Gastroesophageal sphincter (tissue), 4 donors: ENCODE results near the gene KRT83. TPM values are rescaled to one million over a fixed set of nuclear protein-coding genes. Genes with fewer than 3 reads are reported as not detected.

Experiments used
- ATAC-seq: fragments of 150-250 bp; one replicate; pipeline ENCODE4 v1.9.1; 2016; ENCODE audit warnings: mild to moderate bottlenecking, moderate library complexity
- H3K27ac ChIP-seq, 4 donors: fragments of 200-600 bp; sonication (generic) in 3 of 4; 1 replicate in 3 of 4; 2 replicates in 1 of 4; pipeline ENCODE4 v1.5.1; 2016 to 2019
- H3K27me3 ChIP-seq: fragments of 200-600 bp; sonication (generic); one replicate; pipeline ENCODE4 v1.5.1; 2019
- H3K36me3 ChIP-seq, 2 donors: fragments of 200-600 bp; sonication (generic); one replicate each; pipeline ENCODE4 v1.5.1; 2019; ENCODE audit warnings: control low read depth in 1 of 2
- H3K4me1 ChIP-seq, 3 donors: fragments of 200-600 bp; sonication (generic); 1 replicate in 2 of 3; 2 replicates in 1 of 3; pipeline ENCODE4 v1.5.1; 2016 to 2019; ENCODE audit warnings: control low read depth in 2 of 3
- H3K4me3 ChIP-seq, 2 donors: fragments of 200-600 bp; sonication (generic); one replicate each; pipeline ENCODE4 v1.5.1; 2019; ENCODE audit warnings: mild to moderate bottlenecking in 1 of 2, moderate library complexity in 1 of 2
- H3K9me3 ChIP-seq, 3 donors: fragments of 200-600 bp; sonication (generic); one replicate each; pipeline ENCODE4 v1.5.1; 2017 to 2019; ENCODE audit warnings: control low read depth in 2 of 3
- CTCF ChIP-seq, 4 experiments: fragments of 200-600 bp in 2 of 4; fragments of 450-650 bp in 2 of 4; sonication (generic) in 1 of 4; IDR thresholded peaks; one replicate each; pipeline ENCODE4 v1.5.1; 2017 to 2019; ENCODE audit warnings: antibody characterized with exemption in 4 of 4, mild to moderate bottlenecking in 2 of 4, moderate library complexity in 2 of 4
- EP300 ChIP-seq: sonication (generic); formaldehyde crosslinking; IDR thresholded peaks from one replicate; pipeline ENCODE4 v1.6.1; 2017; ENCODE audit warnings: antibody characterized with exemption, mild to moderate bottlenecking
- POLR2A ChIP-seq, 2 donors: fragments of 450-650 bp; IDR thresholded peaks; one replicate each; pipeline ENCODE4 v1.6.1; 2017; ENCODE audit warnings: antibody characterized with exemption in 2 of 2, mild to moderate bottlenecking in 2 of 2, moderate library complexity in 1 of 2
- POLR2AphosphoS5 ChIP-seq: sonication (generic); formaldehyde crosslinking; IDR thresholded peaks from one replicate; pipeline ENCODE4 v1.6.1; 2017; ENCODE audit warnings: antibody characterized with exemption
- WGBS, 2 donors: methylation state at CpG; one replicate each; pipeline ENCODE4 v1.1.5; 2018; ENCODE audit warnings: low coverage in 1 of 2; 5-methylcytosine and 5-hydroxymethylcytosine counted together
- total RNA-seq, 4 donors: library from RNA; depleted of rRNA; stranded (reverse); fragments of >200 nt; gene quantifications; one replicate each; pipeline ENCODE4 v1.1.0, GENCODE V29; 2016

The KRT83 gene
- total RNA-seq, 4 donors from 2014 or later = not detected

- Histone ChIP-seq H3K27me3 (peaks cover 6% of the 10 kb centered on the region), H3K36me3 (no peaks in the 10 kb centered on the region), H3K9me3 (no peaks in the 10 kb centered on the region), H3K27ac (no peak overlapping the region), H3K4me1 (no peaks in the 10 kb centered on the region), H3K4me3 (no peak overlapping the region)
- TF ChIP-seq POLR2AphosphoS5 (no peak), CTCF (IDR thresholded peaks at IDR 0.05) (no peak), POLR2A (IDR thresholded peaks at IDR 0.05) (no peak), EP300 (no peak)
- WGBS, 2 donors = 73 to 78% methylated on average over 3 of the region's 10 CpGs
- ATAC-seq = no peak
Measured at GRCh38 chr12:52327830-52328500, 6.8 kb upstream of the KRT83 start.

- peak; percentile 90 for ATAC-seq
- Histone ChIP-seq H3K4me1 (no peaks in the 10 kb centered on the region), H3K27ac (no peak overlapping the region), H3K4me3 (no peak overlapping the region), H3K36me3 (no peaks in the 10 kb centered on the region), H3K27me3 (peaks cover 4% of the 10 kb centered on the region), H3K9me3 (no peaks in the 10 kb centered on the region)
- no peak for TF ChIP-seq POLR2A (IDR thresholded peaks at IDR 0.05)
- TF ChIP-seq POLR2AphosphoS5 = peak; percentile 32
- TF ChIP-seq CTCF (IDR thresholded peaks at IDR 0.05) = peak in 3 of 4 experiments; percentile 79 to 84 (median 80)
- WGBS, 2 donors = 50 to 64% methylated on average over 4 to 10 of the region's 11 CpGs
Measured at GRCh38 chr12:52327052-52327829, 6.0 kb upstream of the KRT83 start.

GRCh38 chr12:52324153-52324444 lies 2.9 kb upstream of the KRT83 start:
- H3K36me3 ChIP-seq = no peaks in the 10 kb centered on the region
- WGBS, 2 donors = 100% methylated on average over 2 of the region's 3 CpGs; no CpG with 5 or more reads in 1 of the 2 donors
- no peaks in the 10 kb centered on the region for H3K4me1 ChIP-seq
- no peak overlapping the region for H3K4me3 ChIP-seq
- peaks cover 27% of the 10 kb centered on the region for H3K27me3 ChIP-seq
- H3K27ac ChIP-seq = no peak overlapping the region
- TF ChIP-seq POLR2A (IDR thresholded peaks at IDR 0.05) = no peak
- TF ChIP-seq EP300 = no peak
- TF ChIP-seq POLR2AphosphoS5 = no peak
- no peak for TF ChIP-seq CTCF (IDR thresholded peaks at IDR 0.05)
- no peak for ATAC-seq
- no peaks in the 10 kb centered on the region for H3K9me3 ChIP-seq

- TF ChIP-seq EP300 (no peak), CTCF (IDR thresholded peaks at IDR 0.05) (no peak), POLR2AphosphoS5 (no peak), POLR2A (IDR thresholded peaks at IDR 0.05) (no peak)
- 83 to 100% methylated on average over 4 to 8 of the region's 10 CpGs for WGBS, 2 donors
- no peaks in the 10 kb centered on the region for H3K4me1 ChIP-seq
- H3K9me3 ChIP-seq = no peaks in the 10 kb centered on the region
- no peaks in the 10 kb centered on the region for H3K36me3 ChIP-seq
- no peak for ATAC-seq
- H3K27me3 ChIP-seq = peaks cover 33% of the 10 kb centered on the region
- H3K27ac ChIP-seq = no peak overlapping the region
- H3K4me3 ChIP-seq = no peak overlapping the region
Measured at GRCh38 chr12:52323416-52324152, 2.4 kb upstream of the KRT83 start.
